ENCODE measurements around the gene AGBL3. TPM values are rescaled to one million over a fixed set of nuclear protein-coding genes. Genes with fewer than 3 reads are reported as not detected.

Gene AGBL3
- total and polyA plus RNA-seq, 3 donors from 2014 or later, result 10.0 to 21.6 (median 13.9) TPM

GRCh38 chr7:135098391-135098790, 112.1 kb downstream of the AGBL3 start:
- no peak for DNase-seq
- no peaks in the 10 kb centered on the region for H3K36me3 ChIP-seq (ENCODE audit: low read depth, missing control alignments)

GRCh38 chr7:135100856-135101255, 114.5 kb downstream of the AGBL3 start:
- intact Hi-C loops (cut with DNase I; ENCODE audit: low total_unique reads), result no loop called here
- Histone ChIP-seq H3K27me3 (no peaks in the 10 kb centered on the region), H3K36me3 (ENCODE audit: low read depth, missing control alignments) (no peaks in the 10 kb centered on the region), H3K4me3 (no peak overlapping the region), H3K9me3 (no peaks in the 10 kb centered on the region), H3K4me1 (no peaks in the 10 kb centered on the region), H3K27ac (no peak overlapping the region)
- TF ChIP-seq POLR2A (IDR thresholded peaks at IDR 0.05) (no peak), CTCF (IDR thresholded peaks at IDR 0.05) (no peak)
- DNase-seq, result no peak

More at GRCh38 chr7:135098391-135098790, 112.1 kb downstream of the AGBL3 start:
- Histone ChIP-seq H3K4me1 (no peaks in the 10 kb centered on the region), H3K9me3 (no peaks in the 10 kb centered on the region), H3K27me3 (no peaks in the 10 kb centered on the region), H3K27ac (no peak overlapping the region), H3K4me3 (no peak overlapping the region)
- intact Hi-C loops (cut with DNase I; ENCODE audit: low total_unique reads), result no loop called here
- TF ChIP-seq CTCF (IDR thresholded peaks at IDR 0.05) (no peak), POLR2A (IDR thresholded peaks at IDR 0.05) (no peak)
- 58 to 61% methylated on average over 3 of the region's 3 CpGs for WGBS, 2 donors

GRCh38 chr7:135102372-135102771, 116.1 kb downstream of the AGBL3 start:
- TF ChIP-seq CTCF (IDR thresholded peaks at IDR 0.05) (no peak), POLR2A (IDR thresholded peaks at IDR 0.05) (no peak)
- Histone ChIP-seq H3K9me3 (no peaks in the 10 kb centered on the region), H3K4me3 (no peak overlapping the region), H3K36me3 (ENCODE audit: low read depth, missing control alignments) (no peaks in the 10 kb centered on the region), H3K4me1 (no peaks in the 10 kb centered on the region), H3K27me3 (no peaks in the 10 kb centered on the region), H3K27ac (no peak overlapping the region)
- intact Hi-C loops (cut with DNase I; ENCODE audit: low total_unique reads), result no loop called here
- no peak for DNase-seq

- Histone ChIP-seq H3K9me3 (no peaks in the 10 kb centered on the region), H3K4me1 (no peaks in the 10 kb centered on the region), H3K27me3 (no peaks in the 10 kb centered on the region), H3K27ac (no peak overlapping the region), H3K4me3 (no peak overlapping the region), H3K36me3 (ENCODE audit: low read depth, missing control alignments) (no peaks in the 10 kb centered on the region)
- 95 to 100% methylated on average over 3 to 4 of the region's 4 CpGs for WGBS, 2 donors
- intact Hi-C loops (cut with DNase I; ENCODE audit: low total_unique reads), result no loop called here
- TF ChIP-seq POLR2A (IDR thresholded peaks at IDR 0.05) (no peak), CTCF (IDR thresholded peaks at IDR 0.05) (no peak)
- DNase-seq, result no peak
These were observed 123.3 kb downstream of the AGBL3 start for GRCh38 chr7:135109562-135109961.

- 100% methylated on average over 1 of the region's 1 CpG; no CpG with 5 or more reads in 1 of the 2 donors for WGBS, 2 donors
- H3K4me3 ChIP-seq, result no peak overlapping the region
- TF ChIP-seq POLR2A (IDR thresholded peaks at IDR 0.05) (no peak), CTCF (IDR thresholded peaks at IDR 0.05) (no peak)
- H3K36me3 ChIP-seq (ENCODE audit: low read depth, missing control alignments), result no peaks in the 10 kb centered on the region
- intact Hi-C loops (cut with DNase I; ENCODE audit: low total_unique reads), result no loop called here
- no peak overlapping the region for H3K27ac ChIP-seq
- H3K27me3 ChIP-seq, result no peaks in the 10 kb centered on the region
- no peaks in the 10 kb centered on the region for H3K4me1 ChIP-seq
- DNase-seq, result no peak
- no peaks in the 10 kb centered on the region for H3K9me3 ChIP-seq
These were observed 123.7 kb downstream of the AGBL3 start for GRCh38 chr7:135109976-135110375.
